ENCODE results near the gene TRABD2A. TPM values are rescaled to one million over a fixed set of nuclear protein-coding genes. Genes with fewer than 3 reads are reported as not detected.

Gene TRABD2A
- total RNA-seq, 1 experiment from 2014 or later = 1.7 TPM

GRCh38 chr2:84833481-84834150 is 47.3 kb downstream of the TRABD2A start:
- Histone ChIP-seq H3K9ac (ENCODE audit: extremely low read depth, insufficient read length, low read length) (no peak overlapping the region), H3K27me3 (ENCODE audit: insufficient read depth, low read length) (no peaks in the 10 kb centered on the region), H2AK5ac (ENCODE audit: insufficient read length, low read length) (no peak overlapping the region), H2BK12ac (ENCODE audit: insufficient read length, low read depth, low read length) (no peak overlapping the region), H3K9me3 (ENCODE audit: control insufficient read depth, low read depth, low read length) (no peaks in the 10 kb centered on the region), H3K4me1 (ENCODE audit: insufficient read depth, low read length) (peaks cover 5% of the 10 kb centered on the region; the same call in 1 of the 2 replicates), H3K23me2 (ENCODE audit: insufficient read length, low read depth, low read length, poor library complexity, severe bottlenecking) (no peaks in the 10 kb centered on the region), H2AFZ (ENCODE audit: low read length) (no peak overlapping the region), H3K79me1 (ENCODE audit: insufficient read depth, low read depth, low read length, poor library complexity, severe bottlenecking) (no peaks in the 10 kb centered on the region), H3K18ac (ENCODE audit: insufficient read length, low read depth, low read length) (no peak overlapping the region), H3K27ac (ENCODE audit: insufficient read length, low read depth, low read length) (no peak overlapping the region), H2BK120ac (ENCODE audit: low read depth, low read length, poor library complexity, severe bottlenecking) (no peak overlapping the region), H3K4me2 (ENCODE audit: insufficient read depth, insufficient read length, low read length) (no peak overlapping the region), H2BK15ac (ENCODE audit: low read depth, low read length) (no peak overlapping the region), H3K14ac (ENCODE audit: insufficient read depth, low read length) (no peak overlapping the region), H2BK5ac (ENCODE audit: insufficient read length, low read length) (no peak overlapping the region), H4K91ac (ENCODE audit: insufficient read length, low read depth, low read length) (no peak overlapping the region), H3K79me2 (ENCODE audit: insufficient read depth, low read length) (no peaks in the 10 kb centered on the region), H4K5ac (ENCODE audit: insufficient read length, low read depth, low read length) (no peak overlapping the region), H3K4ac (ENCODE audit: low read depth, low read length) (no peak overlapping the region), H3T11ph (ENCODE audit: low read length) (no peak overlapping the region), H2BK20ac (ENCODE audit: low read depth, low read length, poor library complexity, severe bottlenecking) (no peak overlapping the region), H4K20me1 (ENCODE audit: control insufficient read depth, insufficient read depth, insufficient read length) (no peaks in the 10 kb centered on the region), H4K8ac (replicated peaks; ENCODE audit: insufficient read length, low read depth, low read length) (no peak overlapping the region), H3K23ac (ENCODE audit: insufficient read length, low read depth, low read length) (no peak overlapping the region), H3K56ac (ENCODE audit: insufficient read length, low read depth, low read length) (no peak overlapping the region)
- no peak for DNase-seq
- Mint-ChIP-seq H3K27ac (no peak overlapping the region), H3K36me3 (ENCODE audit: insufficient read depth in 1 of 3, low read depth in 3 of 3) (peaks cover 6 to 15% (median 8%) of the 10 kb centered on the region in 3 experiments), H3K27me3 (ENCODE audit: low read depth) (peaks cover 18% of the 10 kb centered on the region), H3K4me3 (no peak overlapping the region), H3K4me1 (peaks cover 10 to 16% of the 10 kb centered on the region in 2 experiments), H3K9me3 (peaks cover 15% of the 10 kb centered on the region in 2 experiments)
- no peak for TF ChIP-seq CTCF (conservative IDR thresholded peaks at IDR 0.05)
- WGBS (ENCODE audit: extremely low coverage, insufficient read length, low lambda C conversion rate) = no CpG with 5 or more reads among the region's 12 CpGs
